ENCODE results near the gene KIF5A. TPM values are rescaled to one million over a fixed set of nuclear protein-coding genes. Genes with fewer than 3 reads are reported as not detected.

Gene KIF5A
- total and polyA plus RNA-seq, 7 donors: 0.01 to 0.21 (median 0.09) TPM; not detected in 1

DNA sequence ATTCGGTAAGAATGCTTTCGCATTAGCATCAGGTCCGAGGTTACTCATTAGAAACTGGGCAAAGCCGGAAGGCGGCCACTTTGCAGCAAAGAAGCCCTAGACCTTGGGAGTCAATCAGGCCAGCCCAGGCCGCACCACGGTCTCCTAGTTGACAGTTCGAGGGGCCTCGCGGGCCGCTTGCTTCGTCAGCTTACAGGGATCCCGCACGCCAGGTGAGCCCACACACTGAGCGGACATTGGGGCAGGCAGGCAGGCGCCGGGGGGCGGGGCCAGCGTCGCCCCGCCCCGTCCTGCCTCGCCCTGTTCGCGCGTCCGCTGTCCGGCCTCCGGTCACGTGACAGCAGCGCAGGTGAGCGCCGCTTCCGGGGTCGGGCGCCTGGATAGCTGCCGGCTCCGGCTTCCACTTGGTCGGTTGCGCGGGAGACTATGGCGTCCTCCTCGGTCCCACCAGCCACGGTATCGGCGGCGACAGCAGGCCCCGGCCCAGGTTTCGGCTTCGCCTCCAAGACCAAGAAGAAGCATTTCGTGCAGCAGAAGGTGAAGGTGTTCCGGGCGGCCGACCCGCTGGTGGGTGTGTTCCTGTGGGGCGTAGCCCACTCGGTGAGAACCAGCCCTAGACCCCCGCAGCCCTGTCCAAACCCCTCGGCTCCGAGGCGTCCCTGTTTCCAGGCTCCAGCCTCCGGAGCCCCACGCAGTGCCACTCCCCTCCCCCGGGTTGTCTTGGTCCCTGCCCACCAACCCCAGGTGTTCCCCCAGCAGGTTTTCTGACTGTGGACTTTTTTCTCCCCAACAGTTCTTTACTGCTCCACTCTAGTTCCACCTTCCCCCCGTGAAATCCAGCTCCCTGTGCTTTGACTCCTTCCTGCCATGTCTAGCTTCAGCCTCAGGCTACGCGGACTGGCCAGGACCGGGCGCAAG lies 41.3 kb downstream of the KIF5A start, which contains the start of gene PIP4K2C:
TSS of gene PIP4K2C (plus strand) at position 329 of the 918 bp plus-strand sequence. CDS start at position 427, 98 bp downstream.
- peak; percentile 74 to 81 for DNase-seq
- Histone ChIP-seq H3K9me3 (no peaks in the 10 kb centered on the region), H3K4me3 (peak within 1 kb of the TSS; percentile 70), H3K27me3 (ENCODE audit: insufficient read depth in 3 of 3, low read length in 2 of 3) (peaks cover 0 to 7% (median 2%) of the 10 kb centered on the region in 3 donors), H3K36me3 (ENCODE audit: insufficient read depth in 1 of 2, low read depth in 1 of 2) (peaks cover 0 to 25% of the 10 kb centered on the region in 2 donors), H3K27ac (peak within 1 kb of the TSS; percentile 41), H3K4me1 (no peaks in the 10 kb centered on the region)
- ATAC-seq: peak; percentile 97 to 99 (median 99)
- intact Hi-C loops (cut with DNase I): no loop called here
- TF ChIP-seq, protein P1, sequence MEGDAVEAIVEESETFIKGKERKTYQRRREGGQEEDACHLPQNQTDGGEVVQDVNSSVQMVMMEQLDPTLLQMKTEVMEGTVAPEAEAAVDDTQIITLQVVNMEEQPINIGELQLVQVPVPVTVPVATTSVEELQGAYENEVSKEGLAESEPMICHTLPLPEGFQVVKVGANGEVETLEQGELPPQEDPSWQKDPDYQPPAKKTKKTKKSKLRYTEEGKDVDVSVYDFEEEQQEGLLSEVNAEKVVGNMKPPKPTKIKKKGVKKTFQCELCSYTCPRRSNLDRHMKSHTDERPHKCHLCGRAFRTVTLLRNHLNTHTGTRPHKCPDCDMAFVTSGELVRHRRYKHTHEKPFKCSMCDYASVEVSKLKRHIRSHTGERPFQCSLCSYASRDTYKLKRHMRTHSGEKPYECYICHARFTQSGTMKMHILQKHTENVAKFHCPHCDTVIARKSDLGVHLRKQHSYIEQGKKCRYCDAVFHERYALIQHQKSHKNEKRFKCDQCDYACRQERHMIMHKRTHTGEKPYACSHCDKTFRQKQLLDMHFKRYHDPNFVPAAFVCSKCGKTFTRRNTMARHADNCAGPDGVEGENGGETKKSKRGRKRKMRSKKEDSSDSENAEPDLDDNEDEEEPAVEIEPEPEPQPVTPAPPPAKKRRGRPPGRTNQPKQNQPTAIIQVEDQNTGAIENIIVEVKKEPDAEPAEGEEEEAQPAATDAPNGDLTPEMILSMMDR (IDR thresholded peaks at IDR 0.05): no peak
- WGBS, 3 donors: 1% methylated on average over 64 to 69 of the region's 69 CpGs

DNA sequence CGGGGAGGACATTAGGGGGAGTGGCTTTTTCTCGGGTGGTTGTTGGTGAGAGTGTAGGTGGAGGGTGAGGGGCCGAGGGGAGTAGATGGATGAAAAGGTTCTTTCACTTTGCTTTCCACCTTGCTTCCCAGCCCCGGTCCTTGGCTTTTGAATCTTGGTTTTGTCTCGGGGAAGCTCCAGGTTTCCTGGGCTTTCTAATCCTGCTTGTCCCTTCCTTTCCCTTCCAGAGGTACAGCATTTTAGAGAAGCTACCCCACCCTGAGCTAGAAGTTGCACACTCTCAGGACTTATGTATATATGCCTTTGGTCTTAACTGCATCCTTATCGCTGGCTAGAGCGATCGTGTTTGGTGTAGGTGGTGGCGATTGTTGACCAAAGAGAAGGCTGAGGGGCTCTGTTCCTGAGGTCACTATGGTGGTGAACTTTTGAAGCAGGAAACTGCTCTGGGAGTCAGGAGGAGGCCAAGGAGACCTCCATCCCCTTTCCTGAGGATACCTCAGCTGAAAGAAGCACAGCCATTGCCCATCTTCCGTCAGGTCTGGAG lies 42.0 kb downstream of the KIF5A start:
- H3K36me3 ChIP-seq (ENCODE audit: insufficient read depth in 1 of 2, low read depth in 1 of 2): peaks cover 2 to 28% of the 10 kb centered on the region in 2 donors
- intact Hi-C loops (cut with DNase I): no loop called here
- DNase-seq (no peak), ATAC-seq (no peak)
- peaks cover 0 to 7% (median 2%) of the 10 kb centered on the region in 3 donors for H3K27me3 ChIP-seq (ENCODE audit: insufficient read depth in 3 of 3, low read length in 2 of 3)
- 40 to 41% (median 41%) methylated on average over 10 of the region's 10 CpGs for WGBS, 3 donors
- H3K4me3 ChIP-seq: peak overlapping the region; percentile 70
- no peaks in the 10 kb centered on the region for H3K9me3 ChIP-seq
- H3K4me1 ChIP-seq: no peaks in the 10 kb centered on the region
- TF ChIP-seq, protein P1 (IDR thresholded peaks at IDR 0.05): no peak
- H3K27ac ChIP-seq: no peak overlapping the region

DNA sequence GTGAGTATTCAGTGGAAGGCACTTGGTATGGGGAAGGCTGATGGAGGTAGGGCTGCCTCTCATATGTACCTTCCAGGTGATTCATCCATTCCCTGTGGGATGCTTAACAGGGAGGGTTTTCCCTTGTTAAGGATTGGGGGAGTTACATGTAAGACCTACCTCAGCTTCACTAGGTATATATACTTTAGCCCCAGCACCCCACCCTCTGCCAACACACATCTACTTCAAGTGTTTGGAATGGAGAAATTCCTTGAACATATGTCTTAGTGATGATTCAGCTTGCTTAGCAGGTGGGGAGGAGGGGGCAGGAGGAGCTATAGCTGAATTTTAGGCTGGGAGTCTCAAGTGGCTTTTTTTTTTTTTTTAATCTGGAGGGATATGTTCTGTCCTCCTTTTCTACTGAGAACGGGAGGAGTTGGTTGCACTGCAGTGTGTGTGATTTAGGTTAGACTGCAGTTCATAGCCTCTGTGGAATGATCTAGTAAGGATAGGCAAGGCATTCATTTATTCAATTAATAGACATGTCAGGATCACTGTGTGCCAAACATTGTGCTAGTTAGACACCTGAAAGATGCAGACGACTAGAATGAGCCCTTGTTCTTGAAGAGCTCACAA lies 42.8 kb downstream of the KIF5A start:
- TF ChIP-seq, protein P1 (IDR thresholded peaks at IDR 0.05): no peak
- 65 to 80% (median 71%) methylated on average over 2 of the region's 2 CpGs for WGBS, 3 donors
- ATAC-seq (no peak), DNase-seq (no peak)
- H3K27me3 ChIP-seq (ENCODE audit: insufficient read depth in 3 of 3, low read length in 2 of 3): peaks cover 0 to 7% (median 2%) of the 10 kb centered on the region in 3 donors
- intact Hi-C loops (cut with DNase I): no loop called here
- H3K27ac ChIP-seq: no peak overlapping the region
- H3K36me3 ChIP-seq (ENCODE audit: insufficient read depth in 1 of 2, low read depth in 1 of 2): peaks cover 2 to 36% of the 10 kb centered on the region in 2 donors
- H3K4me3 ChIP-seq: no peak overlapping the region
- H3K4me1 ChIP-seq: no peaks in the 10 kb centered on the region
- no peaks in the 10 kb centered on the region for H3K9me3 ChIP-seq

DNA sequence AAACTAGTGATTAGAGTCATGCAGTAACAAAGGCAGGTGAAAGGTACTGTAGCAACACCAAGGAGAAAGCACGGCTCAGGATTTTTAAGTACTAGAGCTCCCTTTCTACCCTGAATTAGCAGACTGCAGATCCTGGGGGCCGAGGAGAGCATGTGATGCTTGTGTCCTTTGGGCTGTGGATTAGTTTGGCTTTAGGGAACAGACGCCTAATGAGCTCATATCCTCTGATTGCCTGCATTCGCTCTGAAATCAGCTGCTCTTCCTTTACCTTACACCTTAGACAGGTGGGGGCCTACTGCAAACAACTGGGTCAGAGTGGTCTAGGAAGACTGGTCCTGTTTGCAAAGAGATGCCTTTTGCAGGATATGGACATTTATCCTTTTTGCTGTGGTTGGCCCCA lies 43.3 kb downstream of the KIF5A start:
- no peak for DNase-seq
- TF ChIP-seq, protein P1 (IDR thresholded peaks at IDR 0.05): no peak
- Histone ChIP-seq H3K4me3 (no peak overlapping the region), H3K27ac (no peak overlapping the region), H3K9me3 (no peaks in the 10 kb centered on the region), H3K4me1 (no peaks in the 10 kb centered on the region), H3K27me3 (ENCODE audit: insufficient read depth in 3 of 3, low read length in 2 of 3) (peaks cover 0 to 2% (median 2%) of the 10 kb centered on the region in 3 donors), H3K36me3 (ENCODE audit: insufficient read depth in 1 of 2, low read depth in 1 of 2) (peaks cover 2 to 39% of the 10 kb centered on the region in 2 donors)
- intact Hi-C loops (cut with DNase I): no loop called here
- WGBS, 3 donors: 75 to 83% (median 79%) methylated on average over 4 of the region's 4 CpGs
- ATAC-seq: no peak
